Measurements from ENCODE around the gene DNAJC24.

DNAJC24 gene

DNA sequence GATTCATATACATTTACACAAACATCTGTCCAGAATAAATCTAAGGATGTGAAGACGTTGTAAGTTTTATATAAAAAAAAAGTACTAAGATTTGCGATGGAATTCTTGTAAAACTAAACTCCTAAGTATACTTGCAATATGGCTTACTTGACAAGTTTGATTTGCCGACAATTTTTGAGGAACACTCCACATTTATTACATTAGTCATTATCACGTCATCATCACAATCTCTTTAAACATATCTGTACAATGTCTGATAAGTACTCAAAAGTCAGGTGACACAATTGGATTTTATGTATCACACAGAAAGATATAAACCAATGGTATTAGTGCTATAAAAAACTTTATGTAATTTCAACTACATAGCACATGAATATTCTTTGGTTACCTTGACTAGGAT, 109.4 kb downstream of the DNAJC24 start:
- TF ChIP-seq, protein P1, sequence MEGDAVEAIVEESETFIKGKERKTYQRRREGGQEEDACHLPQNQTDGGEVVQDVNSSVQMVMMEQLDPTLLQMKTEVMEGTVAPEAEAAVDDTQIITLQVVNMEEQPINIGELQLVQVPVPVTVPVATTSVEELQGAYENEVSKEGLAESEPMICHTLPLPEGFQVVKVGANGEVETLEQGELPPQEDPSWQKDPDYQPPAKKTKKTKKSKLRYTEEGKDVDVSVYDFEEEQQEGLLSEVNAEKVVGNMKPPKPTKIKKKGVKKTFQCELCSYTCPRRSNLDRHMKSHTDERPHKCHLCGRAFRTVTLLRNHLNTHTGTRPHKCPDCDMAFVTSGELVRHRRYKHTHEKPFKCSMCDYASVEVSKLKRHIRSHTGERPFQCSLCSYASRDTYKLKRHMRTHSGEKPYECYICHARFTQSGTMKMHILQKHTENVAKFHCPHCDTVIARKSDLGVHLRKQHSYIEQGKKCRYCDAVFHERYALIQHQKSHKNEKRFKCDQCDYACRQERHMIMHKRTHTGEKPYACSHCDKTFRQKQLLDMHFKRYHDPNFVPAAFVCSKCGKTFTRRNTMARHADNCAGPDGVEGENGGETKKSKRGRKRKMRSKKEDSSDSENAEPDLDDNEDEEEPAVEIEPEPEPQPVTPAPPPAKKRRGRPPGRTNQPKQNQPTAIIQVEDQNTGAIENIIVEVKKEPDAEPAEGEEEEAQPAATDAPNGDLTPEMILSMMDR (conservative IDR thresholded peaks at IDR 0.05): no peak
- H3K27ac ChIP-seq: no peak overlapping the region

DNA sequence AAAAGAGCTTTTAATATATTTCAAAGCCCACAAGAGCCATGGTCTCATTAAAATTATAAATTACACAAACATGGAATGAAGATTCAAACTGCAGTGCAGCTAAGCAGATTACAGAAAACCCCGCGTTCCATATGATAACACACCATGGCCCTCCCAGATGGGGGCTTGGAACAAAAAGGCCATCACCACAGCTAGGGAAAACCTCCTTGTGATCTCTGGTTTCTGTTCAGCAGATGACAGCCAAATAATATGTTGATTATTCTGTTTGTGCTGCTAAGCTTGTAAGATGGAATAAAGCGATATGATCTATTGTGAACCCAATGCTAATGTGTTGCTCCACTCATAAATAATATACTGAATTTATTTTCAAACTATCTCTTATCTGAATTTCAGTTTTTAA, 111.3 kb downstream of the DNAJC24 start:
- TF ChIP-seq, protein P1 (conservative IDR thresholded peaks at IDR 0.05): no peak
- no peak overlapping the region for H3K27ac ChIP-seq

All from VCaP (cell line).